Measurements from ENCODE around the gene ODF2.

The ODF2 gene

DNA sequence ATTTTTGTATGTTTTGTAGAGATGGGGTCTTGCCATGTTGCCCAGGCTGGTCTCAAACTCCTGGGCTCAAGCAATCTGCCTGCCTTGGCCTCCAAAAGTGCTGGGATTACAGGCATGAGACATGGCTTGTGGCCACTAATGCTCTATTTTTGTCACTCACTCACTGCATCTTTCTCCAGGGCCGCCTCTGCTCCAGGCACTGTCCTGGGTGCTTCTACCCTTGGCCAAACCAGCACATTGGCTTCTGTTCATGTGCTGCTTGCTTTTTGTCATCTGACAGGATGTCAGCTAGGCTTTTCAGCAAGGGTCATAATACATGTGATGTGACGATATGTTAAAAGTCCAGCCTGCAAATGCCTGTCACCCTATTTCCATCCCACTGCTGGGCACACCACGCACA lies 3.2 kb downstream of the ODF2 start:
- DNase-seq (ENCODE audit: low spot score) = no peak
- in situ Hi-C loops (cut with MboI; ENCODE audit: low sequenced_read_pairs, unreplicated experiment) = no loop called here
- TF ChIP-seq CTCF (IDR thresholded peaks at IDR 0.05; ENCODE audit: borderline replicate concordance, control extremely low read depth, extremely low read depth, insufficient read depth, missing control alignments) = no peak

DNA sequence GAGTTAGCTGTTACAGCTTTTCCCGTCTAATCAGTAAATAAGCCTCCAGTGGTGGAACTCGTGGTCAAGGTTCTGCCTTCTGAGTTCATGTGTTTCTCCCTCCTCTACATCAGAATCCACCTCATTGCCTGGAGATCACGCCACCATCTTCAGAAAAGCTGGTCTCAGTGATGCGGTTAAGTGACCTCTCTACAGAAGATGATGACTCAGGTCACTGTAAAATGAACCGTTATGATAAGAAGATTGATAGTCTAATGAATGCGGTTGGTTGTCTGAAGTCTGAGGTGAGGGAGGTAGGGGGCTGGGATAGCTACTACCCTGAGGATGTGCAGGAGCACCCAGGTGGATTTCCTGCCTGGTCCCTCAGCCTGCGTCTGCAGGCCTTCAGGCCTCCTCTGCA lies 13.3 kb downstream of the ODF2 start:
- in situ Hi-C loops (cut with MboI; ENCODE audit: low sequenced_read_pairs, unreplicated experiment) = no loop called here
- TF ChIP-seq CTCF (IDR thresholded peaks at IDR 0.05; ENCODE audit: borderline replicate concordance, control extremely low read depth, extremely low read depth, insufficient read depth, missing control alignments) = no peak
- no peak for DNase-seq (ENCODE audit: low spot score)

DNA sequence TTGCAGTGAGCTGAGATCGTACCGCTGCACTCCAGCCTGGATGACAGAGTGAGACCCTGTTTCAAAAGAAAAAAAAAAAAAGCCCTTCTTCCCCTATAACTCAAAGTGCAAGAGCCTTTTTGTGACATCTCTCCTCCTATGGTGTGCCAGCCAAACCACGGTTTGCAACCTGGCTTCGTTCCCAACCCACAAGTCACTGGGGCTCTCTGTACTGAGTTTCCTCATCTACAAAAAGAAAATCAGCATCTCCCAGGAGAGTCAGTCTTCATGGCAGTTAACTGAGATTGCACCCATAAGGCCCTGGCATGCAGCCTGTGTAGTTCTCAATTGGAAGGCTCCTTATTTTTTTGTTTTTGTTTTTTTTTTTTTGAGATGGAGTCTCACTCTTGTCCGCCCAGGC lies 14.8 kb downstream of the ODF2 start:
- no peak for DNase-seq (ENCODE audit: low spot score)
- TF ChIP-seq CTCF (IDR thresholded peaks at IDR 0.05; ENCODE audit: borderline replicate concordance, control extremely low read depth, extremely low read depth, insufficient read depth, missing control alignments) = no peak
- in situ Hi-C loops (cut with MboI; ENCODE audit: low sequenced_read_pairs, unreplicated experiment) = no loop called here

GRCh38 chr9:128473104-128473503 lies 17.3 kb downstream of the ODF2 start:
- no peak for TF ChIP-seq CTCF (IDR thresholded peaks at IDR 0.05; ENCODE audit: borderline replicate concordance, control extremely low read depth, extremely low read depth, insufficient read depth, missing control alignments)
- in situ Hi-C loops (cut with MboI; ENCODE audit: low sequenced_read_pairs, unreplicated experiment) = no loop called here

DNA sequence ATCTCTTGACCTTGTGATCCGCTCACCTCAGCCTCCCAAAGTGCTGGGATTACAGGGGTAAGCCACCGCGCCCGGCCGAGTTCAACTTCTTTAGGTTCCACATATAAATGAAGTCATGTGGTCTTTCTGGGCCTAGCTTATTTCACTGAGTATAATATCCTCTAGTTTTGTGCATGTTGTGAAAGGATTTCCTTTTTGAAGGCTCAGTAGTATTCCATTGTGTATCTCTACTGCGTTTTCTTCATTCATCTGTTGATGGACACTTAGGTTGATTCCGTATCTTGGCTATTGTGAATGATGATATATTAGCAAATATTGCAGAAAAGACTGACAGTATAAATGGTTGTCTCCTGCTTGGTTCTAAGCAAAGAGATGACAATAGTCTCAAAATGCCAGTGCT lies 20.1 kb downstream of the ODF2 start:
- in situ Hi-C loops (cut with MboI; ENCODE audit: low sequenced_read_pairs, unreplicated experiment) = no loop called here
- DNase-seq (ENCODE audit: low spot score) = no peak
- no peak for TF ChIP-seq CTCF (IDR thresholded peaks at IDR 0.05; ENCODE audit: borderline replicate concordance, control extremely low read depth, extremely low read depth, insufficient read depth, missing control alignments)

More at GRCh38 chr9:128473104-128473503, 17.3 kb downstream of the ODF2 start:
- no peak for DNase-seq (ENCODE audit: low spot score)

GRCh38 chr9:128479262-128479661 lies 23.5 kb downstream of the ODF2 start:
- no peak for TF ChIP-seq CTCF (IDR thresholded peaks at IDR 0.05; ENCODE audit: borderline replicate concordance, control extremely low read depth, extremely low read depth, insufficient read depth, missing control alignments)
- no peak for DNase-seq (ENCODE audit: low spot score)

GRCh38 chr9:128481561-128481960 lies 25.8 kb downstream of the ODF2 start:
- in situ Hi-C loops (cut with MboI; ENCODE audit: low sequenced_read_pairs, unreplicated experiment) = no loop called here
- DNase-seq (ENCODE audit: low spot score) = no peak
- TF ChIP-seq CTCF (IDR thresholded peaks at IDR 0.05; ENCODE audit: borderline replicate concordance, control extremely low read depth, extremely low read depth, insufficient read depth, missing control alignments) = no peak

More at GRCh38 chr9:128479262-128479661, 23.5 kb downstream of the ODF2 start:
- in situ Hi-C loops (cut with MboI; ENCODE audit: low sequenced_read_pairs, unreplicated experiment) = no loop called here

Data from GM13976 (cell line).